Trophoblast cell (in vitro differentiated cells and primary cell): ENCODE data around the gene LRG1.

Source experiments
- DNase-seq, 2 donors: peaks; one replicate each; pipeline ENCODE4 v3.0.0-alpha.2; 2016
- H2AFZ ChIP-seq: 2 replicates; pipeline ENCODE4 v1.6.1; 2013; ENCODE audit warnings: low read length, moderate library complexity, mild to moderate bottlenecking; ENCODE audit not compliant: insufficient read depth, poor library complexity
- H2AK5ac ChIP-seq: 2 replicates; pipeline ENCODE4 v1.6.1; 2013; ENCODE audit warnings: mild to moderate bottlenecking, low read length
- H2BK120ac ChIP-seq: 2 replicates; pipeline ENCODE4 v1.6.1; 2013; ENCODE audit warnings: low read length, mild to moderate bottlenecking, moderate library complexity; ENCODE audit not compliant: insufficient read depth, poor library complexity
- H2BK12ac ChIP-seq: 2 replicates; pipeline ENCODE4 v1.6.1; 2013; ENCODE audit warnings: mild to moderate bottlenecking, low read length, moderate library complexity
- H2BK5ac ChIP-seq: 2 replicates; pipeline ENCODE4 v1.6.1; 2013; ENCODE audit warnings: low read length, low read depth, moderate library complexity, mild to moderate bottlenecking; ENCODE audit not compliant: poor library complexity
- H3K14ac ChIP-seq: 2 replicates; pipeline ENCODE4 v1.6.1; 2013; ENCODE audit warnings: mild to moderate bottlenecking, low read length
- H3K18ac ChIP-seq: 2 replicates; pipeline ENCODE4 v1.6.1; 2013; ENCODE audit warnings: mild to moderate bottlenecking, low read length
- H3K23ac ChIP-seq: 2 replicates; pipeline ENCODE4 v1.6.1; 2013; ENCODE audit warnings: low read length
- H3K27ac ChIP-seq: 2 replicates; pipeline ENCODE4 v1.5.1; 2013; ENCODE audit warnings: low read depth, mild to moderate bottlenecking, inconsistent platforms, low read length, moderate library complexity
- H3K27me3 ChIP-seq: 2 replicates; pipeline ENCODE4 v1.6.1; 2013; ENCODE audit warnings: inconsistent platforms, mild to moderate bottlenecking, low read length, moderate library complexity; ENCODE audit not compliant: insufficient read depth
- H3K36me3 ChIP-seq, 2 experiments: 1 replicate in 1 of 2; 2 replicates in 1 of 2; pipeline ENCODE4 v1.6.1; 2013; ENCODE audit warnings: low read length in 2 of 2, mild to moderate bottlenecking in 2 of 2, moderate library complexity in 1 of 2; ENCODE audit not compliant: insufficient read depth in 2 of 2, control insufficient read depth in 1 of 2
- H3K4ac ChIP-seq: 2 replicates; pipeline ENCODE4 v1.6.1; 2013; ENCODE audit warnings: low read depth, mild to moderate bottlenecking, low read length, moderate library complexity
- H3K4me1 ChIP-seq, 2 experiments: 1 replicate in 1 of 2; 2 replicates in 1 of 2; pipeline ENCODE4 v1.6.1; 2013; ENCODE audit warnings: low read length in 2 of 2, mild to moderate bottlenecking in 2 of 2, moderate library complexity in 1 of 2; ENCODE audit not compliant: insufficient read depth in 2 of 2, control insufficient read depth in 1 of 2
- H3K4me2 ChIP-seq: 2 replicates; pipeline ENCODE4 v1.6.1; 2013; ENCODE audit warnings: inconsistent platforms, mild to moderate bottlenecking, low read length, moderate library complexity
- H3K4me3 ChIP-seq: 2 replicates; pipeline ENCODE4 v1.5.1; 2013; ENCODE audit warnings: mild to moderate bottlenecking, low read depth, low read length, inconsistent platforms
- H3K79me1 ChIP-seq: one replicate; pipeline ENCODE4 v1.6.1; 2013; ENCODE audit warnings: low read length
- H3K79me2 ChIP-seq: 2 replicates; pipeline ENCODE4 v1.6.1; 2013; ENCODE audit warnings: low read length, mild to moderate bottlenecking; ENCODE audit not compliant: control insufficient read depth, insufficient read depth, poor library complexity
- H3K9ac ChIP-seq: 2 replicates; pipeline ENCODE4 v1.6.1; 2013; ENCODE audit warnings: mild to moderate bottlenecking, low read length
- H3K9me3 ChIP-seq: 2 replicates; pipeline ENCODE4 v1.6.1; 2013; ENCODE audit warnings: low read depth, mild to moderate bottlenecking, control low read depth, inconsistent platforms, low read length; ENCODE audit not compliant: insufficient read depth
- H4K12ac ChIP-seq: 2 replicates; pipeline ENCODE4 v1.6.1; 2013; ENCODE audit warnings: low read depth, mild to moderate bottlenecking, low read length, moderate library complexity
- H4K8ac ChIP-seq: 2 replicates; pipeline ENCODE4 v1.6.1; 2013; ENCODE audit warnings: low read depth, mild to moderate bottlenecking, low read length, moderate library complexity
- H4K91ac ChIP-seq: one replicate; pipeline ENCODE4 v1.6.1; 2013; ENCODE audit warnings: low read depth, mild to moderate bottlenecking, low read length, moderate library complexity
- WGBS: extraction: QIAGEN DNeasy Blood & Tissue Kit; methylation state at CpG from one replicate; pipeline ENCODE4 v1.1.7; 2013; ENCODE audit warnings: missing lambda C conversion rate; ENCODE audit not compliant: insufficient read length, insufficient coverage; ENCODE audit errors: extremely low coverage; 5-methylcytosine and 5-hydroxymethylcytosine counted together

LRG1 gene

DNA sequence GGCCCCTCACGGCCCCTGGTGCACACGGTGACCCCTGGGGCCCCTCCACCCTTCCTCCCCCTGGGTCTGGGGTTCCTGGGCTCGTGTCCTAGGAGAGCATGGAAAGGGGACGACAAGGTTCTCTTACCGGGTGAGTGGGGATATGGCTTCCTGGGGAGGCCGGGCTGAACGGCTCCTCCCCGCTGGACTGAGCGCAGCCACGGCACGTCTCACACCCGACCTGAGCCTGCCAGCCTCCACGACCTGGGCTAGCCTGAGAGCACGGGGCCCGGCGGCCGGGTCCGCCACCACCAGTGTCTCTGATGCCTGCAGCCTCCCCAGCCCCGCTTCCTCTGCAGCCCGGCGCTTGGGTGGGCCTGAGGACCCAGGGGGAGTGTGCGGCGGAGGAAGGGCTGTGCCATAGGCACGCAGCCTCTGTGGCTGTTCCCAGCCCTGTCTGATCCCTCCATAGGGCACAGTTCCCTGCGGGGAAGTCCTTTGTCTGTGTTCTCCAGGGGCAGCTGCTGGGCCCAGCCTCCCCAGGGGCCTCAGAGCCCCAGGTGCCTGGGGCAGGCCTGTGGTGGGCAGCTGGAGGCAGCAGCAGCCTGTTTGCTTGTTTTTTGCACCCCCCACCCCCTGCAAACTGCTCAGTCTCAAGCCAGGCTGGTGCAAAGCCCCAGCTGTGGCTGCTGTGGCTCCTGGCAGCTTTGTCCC is 36.6 kb downstream of the LRG1 start:
- H3K9ac ChIP-seq = no peak overlapping the region
- H3K4ac ChIP-seq = no peak overlapping the region
- no peak overlapping the region for H2AFZ ChIP-seq
- no peak overlapping the region for H4K91ac ChIP-seq
- H3K14ac ChIP-seq = no peak overlapping the region
- H2BK12ac ChIP-seq = no peak overlapping the region
- H3K23ac ChIP-seq = no peak overlapping the region
- H3K18ac ChIP-seq = no peak overlapping the region
- no peaks in the 10 kb centered on the region for H3K27me3 ChIP-seq
- no peak overlapping the region for H4K8ac ChIP-seq
- H3K79me1 ChIP-seq = no peaks in the 10 kb centered on the region
- H3K27ac ChIP-seq = no peak overlapping the region
- H3K4me2 ChIP-seq = no peak overlapping the region
- H2AK5ac ChIP-seq = no peak overlapping the region
- no peaks in the 10 kb centered on the region for H3K79me2 ChIP-seq
- no peak overlapping the region for H2BK5ac ChIP-seq
- no CpG with 5 or more reads among the region's 25 CpGs for WGBS
- DNase-seq = no peak
- no peak overlapping the region for H4K12ac ChIP-seq
- H2BK120ac ChIP-seq = no peak overlapping the region
- peaks cover 70 to 71% of the 10 kb centered on the region in 2 experiments for H3K36me3 ChIP-seq
- peaks cover 3% of the 10 kb centered on the region for H3K9me3 ChIP-seq
- no peak overlapping the region for H3K4me3 ChIP-seq
- H3K4me1 ChIP-seq = no peaks in the 10 kb centered on the region

DNA sequence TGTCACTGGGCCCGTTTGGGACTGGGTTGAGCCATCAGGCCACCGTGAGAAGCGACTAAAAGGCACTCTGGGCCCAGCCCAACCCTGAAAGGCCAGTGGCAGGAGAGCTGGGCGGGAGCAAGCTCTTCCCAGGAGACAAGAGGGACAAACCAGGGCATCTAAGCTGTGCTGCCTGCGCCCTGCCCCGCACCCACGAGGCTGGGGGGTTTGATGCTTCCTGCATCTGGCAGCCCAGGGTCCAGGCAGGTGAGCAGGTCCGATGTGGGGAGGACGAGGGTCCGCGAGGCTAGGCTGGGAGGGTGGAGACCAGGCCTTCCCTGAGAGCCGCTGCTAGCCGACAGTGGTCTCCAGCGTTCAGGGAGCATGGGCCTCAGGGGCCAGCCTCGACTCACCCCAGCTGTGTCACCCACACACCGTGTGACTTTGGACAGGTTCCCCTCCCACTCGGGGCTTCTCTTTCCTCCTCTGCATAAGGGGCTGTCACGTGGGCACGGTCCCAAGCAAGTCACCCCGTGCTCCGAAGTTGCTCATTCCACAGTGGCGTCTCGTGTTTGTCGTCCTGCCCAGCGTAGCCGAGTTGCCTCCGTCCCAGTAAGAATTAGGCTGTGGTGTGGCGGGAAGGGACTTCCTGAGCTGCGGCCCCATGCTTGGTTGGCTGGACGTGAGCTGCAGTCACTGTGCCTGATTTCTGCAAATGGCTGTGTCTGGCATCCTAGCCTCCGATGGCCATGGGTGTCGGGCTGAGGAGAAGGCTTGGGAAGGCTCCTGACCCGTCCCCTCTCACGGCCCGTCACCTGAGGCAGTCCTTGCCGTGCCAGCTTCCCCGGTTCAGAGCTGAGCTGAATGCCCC is 37.3 kb downstream of the LRG1 start:
- Histone ChIP-seq H3K27ac (no peak overlapping the region), H3K36me3 (peaks cover 76 to 78% of the 10 kb centered on the region in 2 experiments), H3K79me2 (no peaks in the 10 kb centered on the region), H3K4me2 (no peak overlapping the region), H4K8ac (no peak overlapping the region), H3K4me3 (no peak overlapping the region), H3K79me1 (no peaks in the 10 kb centered on the region), H4K91ac (no peak overlapping the region), H2BK12ac (no peak overlapping the region), H4K12ac (no peak overlapping the region), H3K18ac (no peak overlapping the region), H3K14ac (no peak overlapping the region), H2BK120ac (no peak overlapping the region), H3K9ac (no peak overlapping the region), H2AFZ (no peak overlapping the region), H3K4me1 (no peaks in the 10 kb centered on the region), H2AK5ac (no peak overlapping the region), H3K23ac (no peak overlapping the region), H3K4ac (no peak overlapping the region), H2BK5ac (no peak overlapping the region), H3K9me3 (no peaks in the 10 kb centered on the region), H3K27me3 (no peaks in the 10 kb centered on the region)
- WGBS = no CpG with 5 or more reads among the region's 37 CpGs
- no peak for DNase-seq

- no peak overlapping the region for H3K27ac ChIP-seq
- no peaks in the 10 kb centered on the region for H3K79me2 ChIP-seq
- H2AFZ ChIP-seq = no peak overlapping the region
- H3K27me3 ChIP-seq = no peaks in the 10 kb centered on the region
- H4K91ac ChIP-seq = no peak overlapping the region
- peaks cover 77 to 84% of the 10 kb centered on the region in 2 experiments for H3K36me3 ChIP-seq
- H3K18ac ChIP-seq = no peak overlapping the region
- H3K4me3 ChIP-seq = no peak overlapping the region
- no peak overlapping the region for H3K4ac ChIP-seq
- H2BK5ac ChIP-seq = no peak overlapping the region
- no CpG with 5 or more reads among the region's 25 CpGs for WGBS
- no peaks in the 10 kb centered on the region for H3K79me1 ChIP-seq
- H2AK5ac ChIP-seq = no peak overlapping the region
- H3K9me3 ChIP-seq = no peaks in the 10 kb centered on the region
- H2BK120ac ChIP-seq = no peak overlapping the region
- no peak overlapping the region for H3K9ac ChIP-seq
- H2BK12ac ChIP-seq = no peak overlapping the region
- no peaks in the 10 kb centered on the region for H3K4me1 ChIP-seq
- H3K4me2 ChIP-seq = no peak overlapping the region
- H4K8ac ChIP-seq = no peak overlapping the region
- no peak overlapping the region for H4K12ac ChIP-seq
- no peak for DNase-seq
- no peak overlapping the region for H3K23ac ChIP-seq
- no peak overlapping the region for H3K14ac ChIP-seq
Observed at GRCh38 chr19:4501691-4502090, 38.1 kb downstream of the LRG1 start.

DNA sequence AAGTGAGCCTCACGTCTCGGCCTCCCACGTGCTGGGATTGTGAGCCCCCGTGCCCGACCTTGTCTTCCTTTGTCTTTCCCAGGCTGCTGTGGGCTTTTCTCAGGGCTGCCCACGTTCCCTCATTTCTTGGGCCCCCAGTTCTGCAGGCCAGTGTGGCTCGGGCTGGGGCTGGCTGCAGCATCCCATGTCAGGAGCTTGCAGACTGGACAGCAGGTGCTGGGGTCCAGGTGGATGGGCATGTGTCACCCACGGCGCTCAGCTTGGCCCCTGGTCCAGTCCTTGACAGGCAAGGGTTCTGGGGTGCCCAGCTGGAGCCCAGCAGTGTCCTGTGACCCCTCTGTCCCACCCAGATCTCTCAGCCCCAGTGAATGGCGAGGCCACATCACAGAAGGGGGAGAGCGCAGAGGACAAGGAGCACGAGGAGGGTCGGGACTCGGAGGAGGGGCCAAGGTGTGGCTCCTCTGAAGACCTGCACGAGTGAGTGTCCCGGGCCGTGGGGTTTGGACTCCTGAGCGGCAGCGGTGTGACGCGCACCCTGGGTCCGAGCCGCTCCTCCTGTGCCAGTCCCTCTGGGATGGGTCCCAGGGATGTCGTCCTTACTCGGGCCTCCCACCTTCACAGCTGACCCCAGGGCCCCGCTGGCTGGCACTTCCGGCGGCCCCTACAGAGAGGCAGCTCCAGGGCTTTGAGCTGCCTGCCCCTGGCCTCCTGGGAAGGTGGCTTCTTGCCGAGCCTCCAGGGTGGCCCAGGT is 38.8 kb downstream of the LRG1 start:
- no peak overlapping the region for H4K91ac ChIP-seq
- H3K27me3 ChIP-seq = no peaks in the 10 kb centered on the region
- H4K8ac ChIP-seq = no peak overlapping the region
- no peak overlapping the region for H3K14ac ChIP-seq
- H2BK120ac ChIP-seq = no peak overlapping the region
- no peaks in the 10 kb centered on the region for H3K79me2 ChIP-seq
- no peak overlapping the region for H3K4me2 ChIP-seq
- H3K9me3 ChIP-seq = no peaks in the 10 kb centered on the region
- no peak overlapping the region for H3K18ac ChIP-seq
- no peak overlapping the region for H3K4me3 ChIP-seq
- H2BK5ac ChIP-seq = no peak overlapping the region
- H3K4me1 ChIP-seq = no peaks in the 10 kb centered on the region
- H3K4ac ChIP-seq = no peak overlapping the region
- no peak overlapping the region for H2AFZ ChIP-seq
- H2BK12ac ChIP-seq = no peak overlapping the region
- H3K23ac ChIP-seq = no peak overlapping the region
- WGBS = no CpG with 5 or more reads among the region's 29 CpGs
- H3K27ac ChIP-seq = no peak overlapping the region
- no peak overlapping the region for H3K9ac ChIP-seq
- no peak overlapping the region for H2AK5ac ChIP-seq
- no peaks in the 10 kb centered on the region for H3K79me1 ChIP-seq
- peaks cover 79 to 90% of the 10 kb centered on the region in 2 experiments for H3K36me3 ChIP-seq
- DNase-seq = no peak
- no peak overlapping the region for H4K12ac ChIP-seq
